Measurements from ENCODE around the gene ECE1. TPM values are rescaled to one million over a fixed set of nuclear protein-coding genes. Genes with fewer than 3 reads are reported as not detected.
A peak's percentile ranks its signal among the peaks of the same experiment; 100 is the strongest.

ECE1 gene
- total RNA-seq, 1 donor from 2014 or later, result 37.2 TPM

DNA sequence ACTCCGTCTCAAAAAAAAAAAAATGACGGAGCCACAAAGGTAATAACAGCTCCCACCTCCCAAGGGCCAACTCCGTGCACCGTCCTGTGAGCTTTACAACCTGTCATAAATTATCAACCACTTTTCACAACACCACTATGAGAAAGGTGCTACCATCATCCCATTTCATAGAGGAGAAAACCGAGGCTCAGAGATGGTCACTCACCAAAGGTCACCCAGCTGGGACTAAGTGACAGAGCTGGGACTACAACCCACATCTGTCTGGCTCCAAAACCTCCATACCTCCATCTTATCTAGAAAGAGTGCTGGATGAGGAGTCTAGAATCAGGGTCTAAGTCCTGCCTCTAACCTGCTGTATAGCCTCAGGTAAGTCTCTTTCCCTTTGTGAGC is 43.6 kb upstream of the ECE1 start:
- H3K4me3 Mint-ChIP-seq, result no peak overlapping the region

GRCh38 chr1:21332554-21333311 is 42.5 kb upstream of the ECE1 start:
- Mint-ChIP-seq H3K4me3 (no peak overlapping the region), H3K9me3 (no peaks in the 10 kb centered on the region), H3K27me3 (no peaks in the 10 kb centered on the region), H3K4me1 (ENCODE audit: unreplicated experiment) (peaks cover 58% of the 10 kb centered on the region), H3K36me3 (peaks cover 3% of the 10 kb centered on the region), H3K27ac (peak overlapping the region; percentile 48)
- no peak for TF ChIP-seq CTCF (conservative IDR thresholded peaks at IDR 0.05)
- no peak for DNase-seq (ENCODE audit: extremely low spot score, unreplicated experiment)

More for the DNA sequence above, 43.6 kb upstream of the ECE1 start:
- TF ChIP-seq CTCF (conservative IDR thresholded peaks at IDR 0.05), result no peak
- no peaks in the 10 kb centered on the region for H3K9me3 Mint-ChIP-seq
- no peaks in the 10 kb centered on the region for H3K27me3 Mint-ChIP-seq
- peaks cover 62% of the 10 kb centered on the region for H3K4me1 Mint-ChIP-seq (ENCODE audit: unreplicated experiment)
- no peaks in the 10 kb centered on the region for H3K36me3 Mint-ChIP-seq
- no peak overlapping the region for H3K27ac Mint-ChIP-seq
- no peak for DNase-seq (ENCODE audit: extremely low spot score, unreplicated experiment)

DNA sequence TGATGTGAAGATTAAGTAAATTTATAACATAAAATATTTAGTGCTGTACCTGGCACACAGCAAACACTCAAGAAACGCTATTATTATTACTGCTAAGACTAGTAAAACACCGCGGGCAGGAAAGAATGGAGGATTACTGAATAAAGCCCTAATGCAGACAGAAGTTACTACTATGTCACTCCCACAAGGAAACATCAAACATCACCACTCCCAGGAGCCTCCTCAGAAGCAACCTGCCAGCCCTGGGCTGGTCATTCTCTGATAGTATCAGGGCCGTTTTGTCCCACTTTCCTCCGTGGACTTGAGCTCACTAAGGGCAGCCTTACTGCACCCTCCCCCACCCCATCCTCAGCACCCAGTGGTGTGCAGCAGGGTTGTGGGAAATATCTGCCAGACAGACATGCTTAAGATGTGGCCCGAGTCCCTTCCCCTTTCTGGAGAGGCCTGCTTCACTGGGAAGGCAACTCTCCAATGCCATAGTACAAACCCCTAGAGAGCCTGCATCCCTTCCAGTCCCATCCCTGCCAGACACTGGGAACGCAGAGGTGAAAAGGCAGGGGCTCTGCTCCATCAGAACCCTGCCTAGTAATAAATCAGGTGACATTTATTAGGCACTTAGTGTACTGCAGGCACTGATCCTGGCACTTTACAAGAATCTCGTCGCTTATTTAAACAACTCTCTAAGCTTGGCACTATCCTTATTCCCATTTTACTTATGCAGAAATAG is 41.7 kb upstream of the ECE1 start:
- TF ChIP-seq CTCF (conservative IDR thresholded peaks at IDR 0.05), result no peak

GRCh38 chr1:21330544-21330943 is 40.3 kb upstream of the ECE1 start:
- no peak for TF ChIP-seq CTCF (conservative IDR thresholded peaks at IDR 0.05)
- DNase-seq (ENCODE audit: extremely low spot score, unreplicated experiment), result no peak
- Mint-ChIP-seq H3K4me1 (ENCODE audit: unreplicated experiment) (peaks cover 65% of the 10 kb centered on the region), H3K4me3 (peak overlapping the region; percentile 20), H3K27me3 (no peaks in the 10 kb centered on the region), H3K27ac (peak overlapping the region; percentile 28), H3K36me3 (peaks cover 3% of the 10 kb centered on the region), H3K9me3 (no peaks in the 10 kb centered on the region)

More for the DNA sequence above, 41.7 kb upstream of the ECE1 start:
- peak overlapping the region; percentile 51 for H3K27ac Mint-ChIP-seq
- peaks cover 3% of the 10 kb centered on the region for H3K36me3 Mint-ChIP-seq
- DNase-seq (ENCODE audit: extremely low spot score, unreplicated experiment), result no peak
- H3K27me3 Mint-ChIP-seq, result no peaks in the 10 kb centered on the region
- H3K4me3 Mint-ChIP-seq, result no peak overlapping the region
- no peaks in the 10 kb centered on the region for H3K9me3 Mint-ChIP-seq
- H3K4me1 Mint-ChIP-seq (ENCODE audit: unreplicated experiment), result peaks cover 59% of the 10 kb centered on the region

- no peak for TF ChIP-seq CTCF (conservative IDR thresholded peaks at IDR 0.05)
- Mint-ChIP-seq H3K4me3 (peak overlapping the region; percentile 76), H3K27me3 (no peaks in the 10 kb centered on the region), H3K36me3 (peaks cover 3% of the 10 kb centered on the region), H3K27ac (peak overlapping the region; percentile 87), H3K9me3 (no peaks in the 10 kb centered on the region), H3K4me1 (ENCODE audit: unreplicated experiment) (peaks cover 68% of the 10 kb centered on the region)
- no peak for DNase-seq (ENCODE audit: extremely low spot score, unreplicated experiment)
Observed at GRCh38 chr1:21329209-21329844, 39.1 kb upstream of the ECE1 start.

All from type B pancreatic cell (in vitro differentiated cells).